SU-DHL-6 (cell line): ENCODE measurements around the gene TNIK.

Experiments used
- H2AFZ ChIP-seq: fragments of 200-600 bp; sonication (generic); 2 replicates; pipeline ENCODE4 v1.6.1; 2014; ENCODE audit warnings: low read depth, mild to moderate bottlenecking, moderate library complexity, mixed read lengths, antibody characterized with exemption, low read length; ENCODE audit not compliant: severe bottlenecking
- H3F3A ChIP-seq: fragments of 200-600 bp; shearing (Covaris generic); 2 replicates; pipeline ENCODE4 v1.6.0; 2016; ENCODE audit warnings: antibody characterized with exemption, mild to moderate bottlenecking; ENCODE audit not compliant: insufficient read depth
- H3K27ac ChIP-seq: fragments of 200-600 bp; sonication (generic); 2 replicates; pipeline ENCODE4 v1.5.1; 2016; ENCODE audit warnings: low read depth, mild to moderate bottlenecking, low read length, moderate library complexity, mixed read lengths
- H3K27me3 ChIP-seq: fragments of 200-600 bp; sonication (generic), shearing (Covaris generic); 2 replicates; pipeline ENCODE4 v1.6.0; 2014; ENCODE audit warnings: mild to moderate bottlenecking, low read length
- H3K36me3 ChIP-seq: fragments of 200-600 bp; sonication (generic); 2 replicates; pipeline ENCODE4 v1.6.1; 2014; ENCODE audit warnings: mild to moderate bottlenecking, low read length, mixed read lengths
- H3K4me2 ChIP-seq: fragments of 300-600, 200-600 bp; shearing (Covaris generic), sonication (generic); 2 replicates; pipeline ENCODE4 v1.6.0; 2014; ENCODE audit warnings: low read length, low read depth, mild to moderate bottlenecking; ENCODE audit not compliant: poor library complexity, severe bottlenecking
- H3K4me3 ChIP-seq: fragments of 200-600 bp; sonication (generic); 2 replicates; pipeline ENCODE4 v1.5.1; 2014; ENCODE audit warnings: antibody characterized with exemption, low read length, mild to moderate bottlenecking, mixed read lengths; ENCODE audit not compliant: insufficient read depth, poor library complexity, severe bottlenecking
- H3K79me2 ChIP-seq: fragments of 200-600 bp; sonication (generic); 2 replicates; pipeline ENCODE4 v1.6.1; 2014; ENCODE audit warnings: mild to moderate bottlenecking, low read length, moderate library complexity; ENCODE audit not compliant: insufficient read depth
- H3K9ac ChIP-seq: fragments of 200-600 bp; sonication (generic); 2 replicates; pipeline ENCODE4 v1.7.0; 2014; ENCODE audit warnings: mild to moderate bottlenecking, low read length
- H3K9me2 ChIP-seq: fragments of 200-600 bp; sonication (generic); replicated peaks from 2 replicates; pipeline ENCODE4 v1.6.1; 2014; ENCODE audit warnings: low read length; ENCODE audit not compliant: insufficient read depth
- H3K9me3 ChIP-seq: fragments of 200-600 bp; sonication (generic); 2 replicates; pipeline ENCODE4 v1.6.1; 2014; ENCODE audit warnings: low read length, mixed read lengths; ENCODE audit not compliant: insufficient read depth
- H4K20me1 ChIP-seq: fragments of 200-600 bp; sonication (generic); 2 replicates; pipeline ENCODE4 v1.6.1; 2014; ENCODE audit warnings: low read depth, mild to moderate bottlenecking, antibody characterized with exemption, low read length, moderate library complexity, mixed read lengths
- EZH2phosphoT487 ChIP-seq: fragments of 200-600 bp; sonication (generic), shearing (Covaris generic); conservative IDR thresholded peaks from 2 replicates; pipeline ENCODE4 v1.6.1; 2018; ENCODE audit warnings: mild to moderate bottlenecking, antibody characterized with exemption, low read length, moderate library complexity, mixed read lengths
- TF ChIP-seq, protein P1 (sequence below): fragments of 200-600 bp; sonication (generic); IDR thresholded peaks from one replicate; pipeline ENCODE4 v1.5.1; 2017; ENCODE audit warnings: antibody characterized with exemption, mild to moderate bottlenecking, low read length, moderate library complexity; ENCODE audit not compliant: insufficient read depth, poor library complexity, severe bottlenecking

TNIK gene

DNA sequence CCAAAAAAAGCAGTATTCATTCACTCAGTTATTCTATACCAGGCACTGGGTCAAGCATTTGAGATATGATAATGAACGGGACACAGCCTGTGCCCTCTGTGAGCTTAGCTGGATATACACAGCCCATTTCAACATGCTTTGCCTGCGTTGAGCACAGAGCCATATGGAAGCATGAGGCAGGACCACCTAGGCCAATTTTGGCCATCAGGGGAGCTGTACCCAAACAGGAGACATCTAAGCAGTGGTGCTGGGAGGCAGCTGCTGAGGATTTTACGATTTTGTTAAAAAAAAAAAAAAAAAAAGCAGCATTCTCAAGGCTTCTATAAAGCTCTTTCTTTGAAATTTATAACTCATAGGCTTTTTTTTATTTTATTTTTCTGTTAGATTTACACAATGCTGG is 346.5 kb downstream of the TNIK start:
- Histone ChIP-seq H3K36me3 (no peaks in the 10 kb centered on the region), H3K27me3 (no peaks in the 10 kb centered on the region), H3K4me2 (no peak overlapping the region), H3K4me3 (no peak overlapping the region), H3K9me2 (no peaks in the 10 kb centered on the region; the same call in 1 of the 2 replicates), H4K20me1 (no peaks in the 10 kb centered on the region), H3K79me2 (no peaks in the 10 kb centered on the region), H2AFZ (no peak overlapping the region), H3K9ac (no peak overlapping the region), H3K9me3 (no peaks in the 10 kb centered on the region), H3K27ac (no peak overlapping the region), H3F3A (no peaks in the 10 kb centered on the region)
- no peak for TF ChIP-seq EZH2phosphoT487
- TF ChIP-seq, protein P1, sequence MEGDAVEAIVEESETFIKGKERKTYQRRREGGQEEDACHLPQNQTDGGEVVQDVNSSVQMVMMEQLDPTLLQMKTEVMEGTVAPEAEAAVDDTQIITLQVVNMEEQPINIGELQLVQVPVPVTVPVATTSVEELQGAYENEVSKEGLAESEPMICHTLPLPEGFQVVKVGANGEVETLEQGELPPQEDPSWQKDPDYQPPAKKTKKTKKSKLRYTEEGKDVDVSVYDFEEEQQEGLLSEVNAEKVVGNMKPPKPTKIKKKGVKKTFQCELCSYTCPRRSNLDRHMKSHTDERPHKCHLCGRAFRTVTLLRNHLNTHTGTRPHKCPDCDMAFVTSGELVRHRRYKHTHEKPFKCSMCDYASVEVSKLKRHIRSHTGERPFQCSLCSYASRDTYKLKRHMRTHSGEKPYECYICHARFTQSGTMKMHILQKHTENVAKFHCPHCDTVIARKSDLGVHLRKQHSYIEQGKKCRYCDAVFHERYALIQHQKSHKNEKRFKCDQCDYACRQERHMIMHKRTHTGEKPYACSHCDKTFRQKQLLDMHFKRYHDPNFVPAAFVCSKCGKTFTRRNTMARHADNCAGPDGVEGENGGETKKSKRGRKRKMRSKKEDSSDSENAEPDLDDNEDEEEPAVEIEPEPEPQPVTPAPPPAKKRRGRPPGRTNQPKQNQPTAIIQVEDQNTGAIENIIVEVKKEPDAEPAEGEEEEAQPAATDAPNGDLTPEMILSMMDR, result no peak

DNA sequence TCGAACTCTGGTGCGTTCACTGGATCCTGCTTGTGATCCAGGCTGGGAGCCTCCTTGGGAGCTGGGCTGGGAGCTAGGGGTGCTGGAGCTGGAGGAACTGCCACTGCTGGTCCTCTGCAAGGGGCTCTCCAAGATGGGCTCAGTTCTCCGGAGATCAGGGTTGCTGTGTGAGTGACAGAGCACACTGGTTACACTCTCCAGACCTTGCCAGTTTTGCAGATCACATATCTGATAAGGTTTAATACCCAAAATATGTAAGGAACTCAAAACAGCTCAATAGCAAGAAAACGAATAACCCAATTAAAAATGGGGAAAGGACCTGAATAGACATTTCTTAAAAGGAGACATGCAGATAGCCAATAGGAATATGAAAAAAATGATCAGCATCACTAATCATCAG is 349.5 kb downstream of the TNIK start:
- Histone ChIP-seq H3K9me3 (no peaks in the 10 kb centered on the region), H4K20me1 (no peaks in the 10 kb centered on the region), H3K36me3 (no peaks in the 10 kb centered on the region), H3K79me2 (no peaks in the 10 kb centered on the region), H3K27ac (no peak overlapping the region), H3F3A (no peaks in the 10 kb centered on the region), H3K4me3 (no peak overlapping the region), H3K9me2 (no peaks in the 10 kb centered on the region; the same call in 1 of the 2 replicates), H3K9ac (no peak overlapping the region), H3K4me2 (no peak overlapping the region), H2AFZ (no peak overlapping the region), H3K27me3 (no peaks in the 10 kb centered on the region)
- TF ChIP-seq, protein P1, result no peak
- TF ChIP-seq EZH2phosphoT487, result no peak

DNA sequence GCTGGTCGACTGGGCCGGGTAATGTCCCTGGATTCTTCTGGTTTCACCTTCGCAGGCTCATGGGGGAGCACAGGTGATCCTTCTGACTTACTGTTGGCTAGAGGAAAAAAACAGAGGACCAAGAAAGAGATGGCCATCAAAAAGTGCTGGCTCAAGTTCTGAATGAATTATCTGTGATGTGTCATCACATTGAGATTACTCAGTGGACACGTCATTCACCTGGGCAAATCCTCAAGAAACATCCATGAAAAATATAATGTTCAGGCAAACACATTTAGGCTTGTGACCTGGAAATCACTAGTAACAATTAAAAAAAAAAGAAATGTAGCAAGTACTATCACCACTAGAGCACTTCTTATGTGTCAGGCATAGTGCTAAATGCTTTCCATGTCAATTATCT is 352.1 kb downstream of the TNIK start:
- TF ChIP-seq, protein P1, result no peak
- TF ChIP-seq EZH2phosphoT487, result no peak
- Histone ChIP-seq H3K4me3 (no peak overlapping the region), H3K36me3 (no peaks in the 10 kb centered on the region), H3K27me3 (no peaks in the 10 kb centered on the region), H4K20me1 (no peaks in the 10 kb centered on the region), H3K4me2 (no peak overlapping the region), H3F3A (no peaks in the 10 kb centered on the region), H2AFZ (no peak overlapping the region), H3K9me2 (no peaks in the 10 kb centered on the region), H3K79me2 (no peaks in the 10 kb centered on the region), H3K9me3 (no peaks in the 10 kb centered on the region), H3K27ac (no peak overlapping the region), H3K9ac (no peak overlapping the region)

DNA sequence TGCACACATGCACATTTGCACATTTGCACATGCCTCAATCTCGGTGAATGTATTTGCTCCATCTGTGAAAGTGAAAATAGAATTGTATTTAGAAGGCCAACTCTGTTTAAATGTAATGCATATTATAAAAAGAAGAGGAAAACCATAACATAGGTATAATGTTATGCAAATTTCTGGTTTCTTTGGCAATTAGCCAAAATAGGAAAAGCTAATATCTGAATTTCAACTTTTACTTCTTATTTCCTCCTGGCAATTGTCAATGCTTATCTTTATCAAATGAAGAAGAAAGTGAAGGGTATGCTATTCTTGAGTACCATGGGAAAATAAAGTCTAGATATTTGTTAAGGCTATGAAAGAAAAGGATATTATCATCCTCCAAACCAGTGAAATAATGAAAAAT is 357.0 kb downstream of the TNIK start:
- H3K36me3 ChIP-seq, result no peaks in the 10 kb centered on the region

More for the DNA sequence above, 357.0 kb downstream of the TNIK start:
- no peaks in the 10 kb centered on the region for H3K9me2 ChIP-seq
- H3K9ac ChIP-seq, result no peak overlapping the region
- H2AFZ ChIP-seq, result no peak overlapping the region
- no peak overlapping the region for H3K27ac ChIP-seq
- H3K9me3 ChIP-seq, result no peaks in the 10 kb centered on the region
- no peaks in the 10 kb centered on the region for H3K79me2 ChIP-seq
- H3K4me2 ChIP-seq, result no peak overlapping the region
- no peaks in the 10 kb centered on the region for H3K27me3 ChIP-seq
- no peaks in the 10 kb centered on the region for H3F3A ChIP-seq
- H3K4me3 ChIP-seq, result no peak overlapping the region
- TF ChIP-seq, protein P1, result no peak
- TF ChIP-seq EZH2phosphoT487, result no peak
- H4K20me1 ChIP-seq, result no peaks in the 10 kb centered on the region
